Measurements from ENCODE around the gene ECPAS.
"Not testable (repeated sequence)": the region's sequence is repeated elsewhere in the genome, so short reads cannot be mapped to it uniquely, and the experiment has no call there.

ECPAS gene

GRCh38 chr9:111334318-111334863, 149.8 kb downstream of the ECPAS start:
- DNase-seq, result not testable (repeated sequence)

GRCh38 chr9:111330124-111330523, 154.1 kb downstream of the ECPAS start, which contains the start of gene OR2K2:
OR2K2 (minus strand) TSS chr9:111330224; CDS start chr9:111328433, 1,791 bp downstream.
- DNase-seq, result no peak

DNA sequence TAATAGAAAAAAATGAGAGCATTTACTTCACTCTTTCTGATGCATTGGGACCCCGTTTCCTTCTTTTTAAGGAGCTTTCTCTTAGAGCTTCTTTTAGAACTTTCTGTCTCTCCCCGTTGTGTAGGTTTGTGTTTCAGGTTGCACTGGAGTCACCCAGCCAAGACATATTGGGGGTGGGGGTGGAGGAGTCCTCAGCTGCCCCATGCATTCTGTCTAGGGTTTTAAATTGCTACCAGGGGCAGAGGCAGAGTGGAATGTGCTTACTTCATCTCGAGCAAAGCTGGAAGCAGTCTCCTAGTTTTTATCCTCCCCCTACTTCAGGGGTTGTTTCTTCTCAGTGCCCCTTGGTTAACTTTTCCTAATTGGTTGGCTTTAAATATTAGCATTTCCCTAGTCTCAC, 163.6 kb downstream of the ECPAS start:
- no peak for DNase-seq

DNA sequence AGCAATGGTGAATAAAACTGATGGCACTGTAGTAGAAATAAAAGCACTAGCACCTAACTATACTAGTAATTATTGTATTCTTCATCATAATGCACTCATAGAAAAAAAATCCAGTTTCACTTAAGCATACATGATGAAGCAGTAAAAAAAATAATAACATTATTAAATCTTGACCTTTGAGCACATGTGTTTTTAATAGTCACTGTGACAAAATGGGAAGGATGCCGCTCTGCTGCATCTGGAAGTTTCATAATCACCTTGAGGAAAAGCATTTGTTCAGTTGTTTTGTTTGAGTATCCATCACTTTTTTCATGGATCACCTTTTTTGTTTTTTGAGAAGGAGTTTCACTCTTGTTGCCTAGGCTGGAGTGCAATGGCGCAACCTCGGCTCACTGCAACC, 167.4 kb downstream of the ECPAS start:
- no peak for DNase-seq
